ENCODE data around the gene CTBP2. TPM values are rescaled to one million over a fixed set of nuclear protein-coding genes. Genes with fewer than 3 reads are reported as not detected.

Gene CTBP2
- total and polyA plus RNA-seq, 3 experiments from 2014 or later: 1.4 to 2.8 (median 1.8) TPM

- Mint-ChIP-seq H3K4me3 (peak overlapping the region in 4 of 7 donors; percentile 9 to 45 (median 40)), H3K4me1 (peaks cover 39 to 63% (median 50%) of the 10 kb centered on the region in 3 donors), H3K27me3 (no peaks in the 10 kb centered on the region), H3K36me3 (peaks cover 0 to 72% (median 13%) of the 10 kb centered on the region in 3 donors), H3K9me3 (no peaks in the 10 kb centered on the region), H3K27ac (peak overlapping the region; percentile 13 to 86 (median 69))
- peaks cover 24% of the 10 kb centered on the region for H3K4me1 ChIP-seq (ENCODE audit: insufficient read depth, low read length)
- no peaks in the 10 kb centered on the region for H3K27me3 ChIP-seq (ENCODE audit: insufficient read depth, low read length, poor library complexity, severe bottlenecking)
- no peaks in the 10 kb centered on the region for H3K9me3 ChIP-seq (ENCODE audit: low read length)
- ChIA-PET POLR2A (no interaction called here), CTCF (no interaction called here)
- DNase-seq: peak in 1 of 5 donors; percentile 6
- H3K4me3 ChIP-seq (ENCODE audit: low read length): no peak overlapping the region
- H3K27ac ChIP-seq (ENCODE audit: low read depth, low read length): no peak overlapping the region
- H3K36me3 ChIP-seq (ENCODE audit: insufficient read depth, low read length): peaks cover 3% of the 10 kb centered on the region
Measured at GRCh38 chr10:124975977-124976514, 184.3 kb downstream of the CTBP2 start.

- no peak overlapping the region for H3K4me3 ChIP-seq (ENCODE audit: low read length)
- ChIA-PET POLR2A (no interaction called here), CTCF (no interaction called here)
- Mint-ChIP-seq H3K4me3 (no peak overlapping the region), H3K27ac (peak overlapping the region in 2 of 8 donors; percentile 38 to 43), H3K36me3 (peaks cover 0 to 71% (median 12%) of the 10 kb centered on the region in 3 donors), H3K9me3 (no peaks in the 10 kb centered on the region), H3K4me1 (peaks cover 41 to 72% (median 59%) of the 10 kb centered on the region in 3 donors), H3K27me3 (no peaks in the 10 kb centered on the region)
- DNase-seq: no peak
- H3K9me3 ChIP-seq (ENCODE audit: low read length): no peaks in the 10 kb centered on the region
- no peak overlapping the region for H3K27ac ChIP-seq (ENCODE audit: low read depth, low read length)
- H3K36me3 ChIP-seq (ENCODE audit: insufficient read depth, low read length): peaks cover 3% of the 10 kb centered on the region
- H3K27me3 ChIP-seq (ENCODE audit: insufficient read depth, low read length, poor library complexity, severe bottlenecking): no peaks in the 10 kb centered on the region
- peaks cover 27% of the 10 kb centered on the region for H3K4me1 ChIP-seq (ENCODE audit: insufficient read depth, low read length)
Measured at GRCh38 chr10:124974131-124974530, 186.2 kb downstream of the CTBP2 start.

- Mint-ChIP-seq H3K36me3 (peaks cover 0 to 71% (median 17%) of the 10 kb centered on the region in 3 donors), H3K4me3 (no peak overlapping the region), H3K4me1 (peaks cover 44 to 73% (median 60%) of the 10 kb centered on the region in 3 donors), H3K27me3 (no peaks in the 10 kb centered on the region), H3K27ac (peak overlapping the region in 2 of 8 donors; percentile 42 to 64), H3K9me3 (no peaks in the 10 kb centered on the region)
- CTCF ChIA-PET: no interaction called here
- Histone ChIP-seq H3K4me3 (ENCODE audit: low read length) (no peak overlapping the region), H3K36me3 (ENCODE audit: insufficient read depth, low read length) (peaks cover 8% of the 10 kb centered on the region), H3K9me3 (ENCODE audit: low read length) (no peaks in the 10 kb centered on the region), H3K27ac (ENCODE audit: low read depth, low read length) (no peak overlapping the region), H3K4me1 (ENCODE audit: insufficient read depth, low read length) (peaks cover 25% of the 10 kb centered on the region), H3K27me3 (ENCODE audit: insufficient read depth, low read length, poor library complexity, severe bottlenecking) (no peaks in the 10 kb centered on the region)
- POLR2A ChIA-PET: no interaction called here
- no peak for DNase-seq
Measured at GRCh38 chr10:124972637-124973036, 187.7 kb downstream of the CTBP2 start.

GRCh38 chr10:124971276-124971675 lies 189.1 kb downstream of the CTBP2 start:
- H3K4me3 Mint-ChIP-seq: no peak overlapping the region
- Histone ChIP-seq H3K36me3 (ENCODE audit: insufficient read depth, low read length) (peaks cover 18% of the 10 kb centered on the region), H3K27me3 (ENCODE audit: insufficient read depth, low read length, poor library complexity, severe bottlenecking) (no peaks in the 10 kb centered on the region), H3K27ac (ENCODE audit: low read depth, low read length) (no peak overlapping the region), H3K9me3 (ENCODE audit: low read length) (no peaks in the 10 kb centered on the region), H3K4me1 (ENCODE audit: insufficient read depth, low read length) (peaks cover 11% of the 10 kb centered on the region), H3K4me3 (ENCODE audit: low read length) (no peak overlapping the region)
- no peaks in the 10 kb centered on the region for H3K27me3 Mint-ChIP-seq
- H3K27ac Mint-ChIP-seq: peak overlapping the region; percentile 3 to 89 (median 20)
- H3K4me1 Mint-ChIP-seq: peaks cover 42 to 69% (median 64%) of the 10 kb centered on the region in 3 donors
- POLR2A ChIA-PET: no interaction called here
- CTCF ChIA-PET: no interaction called here
- no peak for DNase-seq
- H3K9me3 Mint-ChIP-seq: no peaks in the 10 kb centered on the region
- H3K36me3 Mint-ChIP-seq: peaks cover 0 to 79% (median 25%) of the 10 kb centered on the region in 3 donors

GRCh38 chr10:124967255-124967654 lies 193.1 kb downstream of the CTBP2 start:
- Mint-ChIP-seq H3K36me3 (peaks cover 0 to 69% (median 19%) of the 10 kb centered on the region in 3 donors), H3K9me3 (no peaks in the 10 kb centered on the region), H3K4me3 (no peak overlapping the region), H3K27me3 (no peaks in the 10 kb centered on the region), H3K4me1 (peaks cover 47 to 76% (median 58%) of the 10 kb centered on the region in 3 donors), H3K27ac (peak overlapping the region in 2 of 8 donors; percentile 4 to 70)
- H3K27ac ChIP-seq (ENCODE audit: low read depth, low read length): no peak overlapping the region
- no peaks in the 10 kb centered on the region for H3K9me3 ChIP-seq (ENCODE audit: low read length)
- peaks cover 18% of the 10 kb centered on the region for H3K36me3 ChIP-seq (ENCODE audit: insufficient read depth, low read length)
- POLR2A ChIA-PET: no interaction called here
- no peak for DNase-seq
- CTCF ChIA-PET: no interaction called here
- peaks cover 7% of the 10 kb centered on the region for H3K4me1 ChIP-seq (ENCODE audit: insufficient read depth, low read length)
- no peak overlapping the region for H3K4me3 ChIP-seq (ENCODE audit: low read length)
- H3K27me3 ChIP-seq (ENCODE audit: insufficient read depth, low read length, poor library complexity, severe bottlenecking): no peaks in the 10 kb centered on the region

- peaks cover 0 to 61% (median 19%) of the 10 kb centered on the region in 3 donors for H3K36me3 Mint-ChIP-seq
- peaks cover 18% of the 10 kb centered on the region for H3K36me3 ChIP-seq (ENCODE audit: insufficient read depth, low read length)
- no peaks in the 10 kb centered on the region for H3K9me3 Mint-ChIP-seq
- H3K27me3 Mint-ChIP-seq: no peaks in the 10 kb centered on the region
- peaks cover 51 to 76% (median 57%) of the 10 kb centered on the region in 3 donors for H3K4me1 Mint-ChIP-seq
- peaks cover 6% of the 10 kb centered on the region for H3K4me1 ChIP-seq (ENCODE audit: insufficient read depth, low read length)
- ChIA-PET CTCF (no interaction called here), POLR2A (no interaction called here)
- H3K27ac Mint-ChIP-seq: no peak overlapping the region
- no peak for DNase-seq
- no peak overlapping the region for H3K4me3 ChIP-seq (ENCODE audit: low read length)
- no peak overlapping the region for H3K4me3 Mint-ChIP-seq
- no peaks in the 10 kb centered on the region for H3K27me3 ChIP-seq (ENCODE audit: insufficient read depth, low read length, poor library complexity, severe bottlenecking)
- no peaks in the 10 kb centered on the region for H3K9me3 ChIP-seq (ENCODE audit: low read length)
- H3K27ac ChIP-seq (ENCODE audit: low read depth, low read length): no peak overlapping the region
Measured at GRCh38 chr10:124966008-124966407, 194.4 kb downstream of the CTBP2 start.

- ChIA-PET POLR2A (no interaction called here), CTCF (no interaction called here)
- no peaks in the 10 kb centered on the region for H3K27me3 Mint-ChIP-seq
- DNase-seq: no peak
- H3K4me1 Mint-ChIP-seq: peaks cover 49 to 75% (median 50%) of the 10 kb centered on the region in 3 donors
- peaks cover 17% of the 10 kb centered on the region for H3K36me3 ChIP-seq (ENCODE audit: insufficient read depth, low read length)
- no peaks in the 10 kb centered on the region for H3K27me3 ChIP-seq (ENCODE audit: insufficient read depth, low read length, poor library complexity, severe bottlenecking)
- H3K9me3 Mint-ChIP-seq: no peaks in the 10 kb centered on the region
- no peaks in the 10 kb centered on the region for H3K9me3 ChIP-seq (ENCODE audit: low read length)
- peaks cover 3% of the 10 kb centered on the region for H3K4me1 ChIP-seq (ENCODE audit: insufficient read depth, low read length)
- H3K36me3 Mint-ChIP-seq: peaks cover 0 to 47% (median 21%) of the 10 kb centered on the region in 3 donors
- H3K27ac ChIP-seq (ENCODE audit: low read depth, low read length): no peak overlapping the region
- H3K4me3 Mint-ChIP-seq: no peak overlapping the region
- no peak overlapping the region for H3K27ac Mint-ChIP-seq
- H3K4me3 ChIP-seq (ENCODE audit: low read length): no peak overlapping the region
Measured at GRCh38 chr10:124963866-124964720, 196.3 kb downstream of the CTBP2 start.

GRCh38 chr10:124962421-124962820 lies 197.9 kb downstream of the CTBP2 start:
- Histone ChIP-seq H3K4me3 (ENCODE audit: low read length) (no peak overlapping the region), H3K4me1 (ENCODE audit: insufficient read depth, low read length) (peaks cover 3% of the 10 kb centered on the region), H3K27ac (ENCODE audit: low read depth, low read length) (no peak overlapping the region), H3K27me3 (ENCODE audit: insufficient read depth, low read length, poor library complexity, severe bottlenecking) (no peaks in the 10 kb centered on the region), H3K36me3 (ENCODE audit: insufficient read depth, low read length) (peaks cover 7% of the 10 kb centered on the region), H3K9me3 (ENCODE audit: low read length) (no peaks in the 10 kb centered on the region)
- no peak for DNase-seq
- CTCF ChIA-PET: no interaction called here
- Mint-ChIP-seq H3K27me3 (no peaks in the 10 kb centered on the region), H3K36me3 (peaks cover 0 to 40% (median 14%) of the 10 kb centered on the region in 3 donors), H3K4me3 (no peak overlapping the region), H3K4me1 (peaks cover 51 to 78% (median 53%) of the 10 kb centered on the region in 3 donors), H3K27ac (no peak overlapping the region), H3K9me3 (no peaks in the 10 kb centered on the region)
- POLR2A ChIA-PET: no interaction called here
